HepG2 (cell line): ENCODE measurements around the gene SEC11A. TPM values are rescaled to one million over a fixed set of nuclear protein-coding genes. Genes with fewer than 3 reads are reported as not detected.

Source experiments
- ATAC-seq: fragments of 200-7000 bp; cut with Tn5 transposase; 3 replicates; pipeline ENCODE4 v1.9.1; 2020; ENCODE audit warnings: mild to moderate bottlenecking, moderate library complexity
- BruUV-seq: library from RNA; stranded (reverse); fragments of 400-500 nt; replicated peaks from 2 replicates; lab custom pipeline; 2021; lab: Mats Ljungman, UMichigan
- CTCF ChIA-PET: fragments of 300-600 bp; formaldehyde crosslinking; extraction: SDS; loops from one replicate; lab custom pipeline; 2021; ENCODE audit warnings: low total read pairs, inconsistent platforms, low intra/inter-chr PET ratio; lab: Yijun Ruan, JAX
- POLR2A ChIA-PET: fragments of 350-600 bp; sonication (Branson Sonifier 250); formaldehyde crosslinking; loops from one replicate; lab custom pipeline; 2020; ENCODE audit warnings: antibody characterized with exemption, inconsistent platforms; lab: Yijun Ruan, JAX
- DNase-seq: peaks from one replicate; pipeline ENCODE4 v3.0.0-alpha.2; 2015; ENCODE audit warnings: low spot score
- FAIRE-seq: peaks from 3 replicates; lab custom pipeline; 2011; peaks lifted over from hg19 to GRCh38; lab: Jason Lieb, UNC
- H2AFZ ChIP-seq: one replicate; pipeline ENCODE4 v1.6.1; 2011; ENCODE audit warnings: low read length, inconsistent platforms
- H3K27ac ChIP-seq: fragments of 300-600 bp; 3 replicates; pipeline ENCODE4 v1.8.0; 2011; ENCODE audit warnings: mixed run types, mild to moderate bottlenecking, mixed read lengths, low read length, inconsistent platforms; ENCODE audit not compliant: insufficient read depth; ENCODE audit errors: extremely low read length
- H3K27me3 ChIP-seq, 2 experiments: fragments of 200-600 bp in 1 of 2; 2 replicates in 1 of 2; 3 replicates in 1 of 2; pipeline versions ENCODE4 v1.6.0 to v1.8.0; 2011; ENCODE audit warnings: low read length in 2 of 2, mild to moderate bottlenecking in 2 of 2, moderate library complexity in 2 of 2, inconsistent platforms in 1 of 2; ENCODE audit not compliant: insufficient read depth in 2 of 2, control insufficient read depth in 1 of 2
- H3K36me3 ChIP-seq, 2 experiments: fragments of 200-600 bp in 1 of 2; replicated peaks in 1 of 2; 2 replicates in 1 of 2; 3 replicates in 1 of 2; pipeline versions ENCODE4 v1.5.1 to v1.8.0; 2011; ENCODE audit warnings: low read length in 2 of 2, inconsistent platforms in 1 of 2; ENCODE audit not compliant: insufficient read depth in 2 of 2, control insufficient read depth in 1 of 2
- H3K4me1 ChIP-seq: 2 replicates; pipeline ENCODE4 v1.5.1; 2012; ENCODE audit warnings: low read length, inconsistent platforms; ENCODE audit not compliant: insufficient read depth
- H3K4me2 ChIP-seq: 2 replicates; pipeline ENCODE4 v1.6.0; 2011; ENCODE audit warnings: low read depth, low read length, inconsistent platforms
- H3K4me3 ChIP-seq, 3 experiments: fragments of 200-600 bp in 1 of 3; sonication (generic), shearing (Covaris generic) in 1 of 3; replicated peaks in 1 of 3; 2 replicates each; pipeline ENCODE4 v1.5.1; 2011 to 2016; ENCODE audit warnings: low read length in 3 of 3, inconsistent platforms in 2 of 3, low read depth in 2 of 3, mild to moderate bottlenecking in 2 of 3, control low read depth in 1 of 3, mixed read lengths in 1 of 3; ENCODE audit not compliant: insufficient read depth in 1 of 3
- H3K79me2 ChIP-seq: one replicate; pipeline ENCODE4 v1.6.1; 2011; ENCODE audit warnings: low read length, inconsistent platforms; ENCODE audit not compliant: insufficient read depth
- H3K9ac ChIP-seq: 2 replicates; pipeline ENCODE4 v1.6.0; 2011; ENCODE audit warnings: mild to moderate bottlenecking, low read depth, low read length, inconsistent platforms; ENCODE audit not compliant: insufficient read depth
- H3K9me3 ChIP-seq: 2 replicates; pipeline ENCODE4 v1.5.1; 2012; ENCODE audit warnings: mild to moderate bottlenecking, low read length
- H4K20me1 ChIP-seq: 2 replicates; pipeline ENCODE4 v1.6.0; 2011; ENCODE audit warnings: inconsistent platforms, mild to moderate bottlenecking, low read length, moderate library complexity; ENCODE audit not compliant: insufficient read depth
- BRD4 ChIP-seq: sonication (generic); formaldehyde crosslinking; IDR thresholded peaks from 2 replicates; pipeline ENCODE4 v1.4.0; 2020; ENCODE audit warnings: missing genetic modification reagents
- ZNF639 ChIP-seq: conservative IDR thresholded peaks from 2 replicates; pipeline ENCODE4 v1.6.1; 2018; ENCODE audit warnings: missing genetic modification reagents
- ZNF703 ChIP-seq: sonication (generic); formaldehyde crosslinking; IDR thresholded peaks from 2 replicates; pipeline ENCODE4 v1.5.1; 2020; ENCODE audit warnings: missing genetic modification reagents, mild to moderate bottlenecking, moderate library complexity, borderline replicate concordance
- WGBS: methylation state at CpG from one replicate; pipeline ENCODE4 v1.1.6; 2017; ENCODE audit warnings: low lambda C conversion rate; 5-methylcytosine and 5-hydroxymethylcytosine counted together
- in situ Hi-C: cut with HindIII; loops from 2 replicates; pipeline ENCODE4 v1.10.0; 2017; ENCODE audit warnings: low pct_unique_long_range_greater_than_20kb; ENCODE audit not compliant: extremely low pct_ligation_motif_present
- intact Hi-C: fragments of 100-400 bp; cut with micrococcal nuclease; formaldehyde crosslinking; loops from one replicate; pipeline ENCODE4 v1.10.0; 2022; ENCODE audit not compliant: unreplicated experiment
- polyA plus RNA-seq, 8 experiments: library from polyadenylated mRNA; depleted of rRNA in 3 of 8; stranded (reverse) in 7 of 8; unstranded in 1 of 8; fragments of >200 nt; fragmentation: Illumina TruSeq in 4 of 8; extraction: Trizol in 4 of 8; gene quantifications; 2 replicates each; pipeline versions ENCODE4 v1.2.1 to v1.2.3, GENCODE V29; 2011 to 2016; ENCODE audit warnings: low read depth in 4 of 8, missing spikeins in 1 of 8, mixed read lengths in 1 of 8; ENCODE audit not compliant: insufficient read depth in 1 of 8
- total RNA-seq, 5 experiments: library from RNA; depleted of rRNA; stranded (reverse); fragments of >200 nt; fragmentation: Illumina TruSeq; extraction: Trizol; gene quantifications; 2 replicates each; pipeline ENCODE4 v1.2.3, GENCODE V29; 2016; ENCODE audit warnings: low read depth in 1 of 5
- TF ChIP-seq, protein P1 (sequence below): sonication (generic); formaldehyde crosslinking; IDR thresholded peaks from 2 replicates; pipeline ENCODE4 v1.5.0; 2020; ENCODE audit warnings: missing genetic modification reagents
- TF ChIP-seq, protein P2 (sequence below), 2 experiments: fragments of 450-650 bp in 1 of 2; sonication (generic) in 1 of 2; formaldehyde crosslinking; IDR thresholded peaks; 2 replicates each; pipeline versions ENCODE4 v1.5.0 to v1.8.0; 2020 to 2022; ENCODE audit warnings: mild to moderate bottlenecking in 1 of 2, missing genetic modification reagents in 1 of 2

The SEC11A gene
- total and polyA plus RNA-seq, 2 of the 13 experiments (the other 11 are each of a cell fraction or from before 2014, with no cell fraction given) = 141 to 230 TPM

GRCh38 chr15:84765675-84766074 lies 49.7 kb upstream of the SEC11A start (continued):
- TF ChIP-seq BRD4 (CRISPR knock-in tag) (no peak), ZNF703 (CRISPR knock-in tag) (no peak)

DNA sequence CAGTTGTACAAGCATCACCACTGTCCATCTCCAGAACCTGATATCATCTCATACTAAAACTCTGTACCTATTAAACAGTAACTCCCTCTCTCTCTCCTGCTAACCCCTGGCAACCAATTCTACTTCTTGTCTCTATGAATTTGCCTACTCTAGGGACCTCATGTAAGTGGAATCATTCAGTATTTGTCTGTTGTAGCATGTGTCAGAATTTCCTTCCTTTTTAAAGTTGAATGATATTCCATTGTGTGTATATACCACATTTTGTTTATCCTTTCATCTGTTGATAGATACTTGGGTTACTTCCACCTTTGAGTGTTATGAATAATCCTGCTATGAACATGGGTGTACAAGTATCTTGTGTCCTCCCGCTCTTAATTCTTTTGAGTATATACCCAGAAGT lies 49.0 kb upstream of the SEC11A start:
- no peak overlapping the region for H2AFZ ChIP-seq
- TF ChIP-seq, protein P1, sequence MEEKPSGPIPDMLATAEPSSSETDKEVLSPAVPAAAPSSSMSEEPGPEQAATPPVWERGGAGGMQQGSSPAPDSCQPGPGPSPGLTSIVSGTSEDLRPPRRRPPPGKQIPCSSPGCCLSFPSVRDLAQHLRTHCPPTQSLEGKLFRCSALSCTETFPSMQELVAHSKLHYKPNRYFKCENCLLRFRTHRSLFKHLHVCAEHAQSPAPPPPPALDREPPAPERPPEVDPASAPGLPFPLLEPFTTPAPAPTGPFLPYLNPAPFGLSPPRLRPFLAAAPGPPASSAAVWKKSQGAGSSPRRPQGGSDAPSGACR = no peak
- no peak for TF ChIP-seq ZNF639
- TF ChIP-seq, protein P2, sequence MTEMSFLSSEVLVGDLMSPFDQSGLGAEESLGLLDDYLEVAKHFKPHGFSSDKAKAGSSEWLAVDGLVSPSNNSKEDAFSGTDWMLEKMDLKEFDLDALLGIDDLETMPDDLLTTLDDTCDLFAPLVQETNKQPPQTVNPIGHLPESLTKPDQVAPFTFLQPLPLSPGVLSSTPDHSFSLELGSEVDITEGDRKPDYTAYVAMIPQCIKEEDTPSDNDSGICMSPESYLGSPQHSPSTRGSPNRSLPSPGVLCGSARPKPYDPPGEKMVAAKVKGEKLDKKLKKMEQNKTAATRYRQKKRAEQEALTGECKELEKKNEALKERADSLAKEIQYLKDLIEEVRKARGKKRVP (CRISPR knock-in tag; IDR thresholded peaks at IDR 0.05) = no peak
- TF ChIP-seq, all 625 proteins: peak for 0
- Histone ChIP-seq H3K4me2 (no peak overlapping the region), H3K27me3 (no peaks in the 10 kb centered on the region), H3K4me3 (no peak overlapping the region), H3K9ac (no peak overlapping the region), H3K9me3 (no peaks in the 10 kb centered on the region), H3K36me3 (peaks cover 13 to 27% of the 10 kb centered on the region in 2 experiments), H3K79me2 (peaks cover 74% of the 10 kb centered on the region), H3K4me1 (peaks cover 35% of the 10 kb centered on the region), H4K20me1 (0 out of 2 replicates have a peak, but pooled peaks cover 5% of the 10 kb centered on the region), H3K27ac (no peak overlapping the region)
- DNase-seq (no peak), ATAC-seq (no peak), FAIRE-seq (no peak)
- 100% methylated on average over 1 of the region's 1 CpG for WGBS
- POLR2A ChIA-PET = no interaction called here
- CTCF ChIA-PET = no interaction called here
- in situ Hi-C loops = no loop called here
- BruUV-seq = no TSS peak
- intact Hi-C loops = no loop called here
